H1 (cell line): ENCODE measurements around the gene RHOC. TPM values are rescaled to one million over a fixed set of nuclear protein-coding genes. Genes with fewer than 3 reads are reported as not detected.

Experiments
- CBX8 ChIP-seq: fragments of 300-800, 300-1000 bp; sonication (generic); IDR thresholded peaks from 2 replicates; pipeline ENCODE4 v1.7.1; 2016; ENCODE audit warnings: low read depth, low read length, borderline replicate concordance
- EGR1 ChIP-seq: IDR thresholded peaks from 2 replicates; pipeline ENCODE4 v1.6.1; 2011; ENCODE audit warnings: low read depth, low read length, borderline replicate concordance
- JUN ChIP-seq: IDR thresholded peaks from 2 replicates; pipeline ENCODE4 v1.6.1; 2011; ENCODE audit warnings: low read depth, mild to moderate bottlenecking, improper control_type of control experiment, low read length
- KDM4A ChIP-seq: IDR thresholded peaks from one replicate; pipeline ENCODE4 v1.7.1; 2012; ENCODE audit warnings: low read depth, mild to moderate bottlenecking, moderate library complexity, low read length, inconsistent platforms; ENCODE audit not compliant: severe bottlenecking
- POLR2AphosphoS5 ChIP-seq: IDR thresholded peaks from 2 replicates; pipeline ENCODE4 v1.6.1; 2011; ENCODE audit warnings: low read depth, low read length
- polyA plus RNA-seq, 7 experiments: library from polyadenylated mRNA; depleted of rRNA in 3 of 7; stranded (reverse) in 5 of 7; unstranded in 2 of 7; fragments of >200 nt in 5 of 7; fragments of 200-250 nt in 2 of 7; gene quantifications; 1 replicate in 5 of 7; 2 replicates in 1 of 7; 4 replicates in 1 of 7; pipeline versions ENCODE4 v1.2.1 to v1.2.3, GENCODE V29; 2011 to 2013; ENCODE audit warnings: missing spikeins in 2 of 7, mixed read lengths in 2 of 7
- total RNA-seq: library from RNA; stranded (reverse); fragmentation: NEBNext Ultra II Directional; extraction: Animal tissue kit (Norgen Biotek cat#: 25700); gene quantifications from 2 replicates; pipeline ENCODE4 v1.2.1, GENCODE V29; 2021
- TF ChIP-seq, protein P1 (sequence below): IDR thresholded peaks from 2 replicates; pipeline ENCODE4 v1.6.1; 2012; ENCODE audit warnings: low read length, inconsistent platforms

RHOC gene
- total and polyA plus RNA-seq, 2 of the 8 experiments (the other 6 are each of a cell fraction or from before 2014, with no cell fraction given) = 53.6 to 97.5 TPM

DNA sequence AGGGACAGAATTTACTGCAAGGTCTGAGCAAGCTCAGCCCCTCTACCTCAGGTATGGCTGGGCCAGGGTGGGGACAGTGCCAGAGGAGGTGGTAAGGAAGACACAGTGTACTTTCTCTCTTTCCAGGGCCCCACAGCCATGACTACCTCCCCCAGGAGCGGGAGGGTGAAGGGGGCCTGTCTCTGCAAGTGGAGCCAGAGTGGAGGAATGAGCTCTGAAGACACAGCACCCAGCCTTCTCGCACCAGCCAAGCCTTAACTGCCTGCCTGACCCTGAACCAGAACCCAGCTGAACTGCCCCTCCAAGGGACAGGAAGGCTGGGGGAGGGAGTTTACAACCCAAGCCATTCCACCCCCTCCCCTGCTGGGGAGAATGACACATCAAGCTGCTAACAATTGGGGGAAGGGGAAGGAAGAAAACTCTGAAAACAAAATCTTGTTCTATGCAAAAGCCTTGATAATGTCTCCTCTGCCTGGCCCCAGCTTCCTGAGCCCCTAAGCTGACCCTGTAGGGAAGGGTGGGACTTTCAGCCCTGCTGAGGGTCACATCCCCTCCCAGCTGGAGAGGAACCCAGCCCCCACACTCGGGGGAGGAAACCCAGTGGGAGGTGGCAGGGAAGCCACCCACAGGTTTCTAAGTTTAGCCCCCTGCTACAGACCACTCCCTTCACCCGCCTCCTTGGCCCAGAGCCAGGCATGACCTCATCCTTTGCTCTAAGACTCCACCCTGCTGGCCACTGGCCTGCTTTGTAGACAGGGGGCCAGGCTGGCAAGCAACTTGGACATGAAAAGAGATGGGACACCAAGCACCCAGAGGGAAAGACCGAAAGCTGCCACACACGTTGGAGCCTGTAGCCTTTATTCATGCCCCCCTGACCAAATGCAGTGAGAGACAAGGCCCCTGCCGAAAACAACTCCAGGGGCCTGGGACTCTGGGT is 6.4 kb downstream of the RHOC start (continued):
- TF ChIP-seq CBX8 (no peak), JUN (peak; percentile 39; the same call in 1 of the 2 replicates), EGR1 (peak; percentile 77; the same call in 1 of the 2 replicates), POLR2AphosphoS5 (peak; percentile 85), KDM4A (no peak)
- TF ChIP-seq, protein P1, sequence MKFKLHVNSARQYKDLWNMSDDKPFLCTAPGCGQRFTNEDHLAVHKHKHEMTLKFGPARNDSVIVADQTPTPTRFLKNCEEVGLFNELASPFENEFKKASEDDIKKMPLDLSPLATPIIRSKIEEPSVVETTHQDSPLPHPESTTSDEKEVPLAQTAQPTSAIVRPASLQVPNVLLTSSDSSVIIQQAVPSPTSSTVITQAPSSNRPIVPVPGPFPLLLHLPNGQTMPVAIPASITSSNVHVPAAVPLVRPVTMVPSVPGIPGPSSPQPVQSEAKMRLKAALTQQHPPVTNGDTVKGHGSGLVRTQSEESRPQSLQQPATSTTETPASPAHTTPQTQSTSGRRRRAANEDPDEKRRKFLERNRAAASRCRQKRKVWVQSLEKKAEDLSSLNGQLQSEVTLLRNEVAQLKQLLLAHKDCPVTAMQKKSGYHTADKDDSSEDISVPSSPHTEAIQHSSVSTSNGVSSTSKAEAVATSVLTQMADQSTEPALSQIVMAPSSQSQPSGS = peak; percentile 94
